Vagina (tissue), 2 donors: ENCODE results near the gene MYO1C.

Experiments used
- CTCF ChIP-seq, 3 experiments: fragments of 450-650 bp in 2 of 3; fragments of 200-600 bp in 1 of 3; sonication (generic) in 1 of 3; IDR thresholded peaks; one replicate each; pipeline ENCODE4 v1.5.1; 2017 to 2019; ENCODE audit warnings: antibody characterized with exemption in 3 of 3, mild to moderate bottlenecking in 2 of 3, moderate library complexity in 2 of 3
- POLR2A ChIP-seq, 2 donors: fragments of 450-650 bp; IDR thresholded peaks; one replicate each; pipeline ENCODE4 v1.6.1; 2017; ENCODE audit warnings: antibody characterized with exemption in 2 of 2, mild to moderate bottlenecking in 2 of 2, moderate library complexity in 2 of 2
- POLR2AphosphoS5 ChIP-seq, 2 donors: sonication (generic); formaldehyde crosslinking; IDR thresholded peaks; one replicate each; pipeline ENCODE4 v1.9.0; 2017; ENCODE audit warnings: antibody characterized with exemption in 2 of 2, mild to moderate bottlenecking in 2 of 2, low read depth in 1 of 2; ENCODE audit not compliant: insufficient read depth in 1 of 2

- no peak for TF ChIP-seq CTCF (IDR thresholded peaks at IDR 0.05)
- TF ChIP-seq POLR2A (IDR thresholded peaks at IDR 0.05): no peak
- TF ChIP-seq POLR2AphosphoS5 (IDR thresholded peaks at IDR 0.05; ENCODE audit: insufficient read depth in 1 of 2, low read depth in 1 of 2): no peak
Measured at GRCh38 chr17:1440921-1441320, 51.6 kb downstream of the MYO1C start.
